K562 (cell line): ENCODE data around the gene RNU6-1. TPM values are rescaled to one million over a fixed set of nuclear protein-coding genes. Genes with fewer than 3 reads are reported as not detected.

Experiments
- ATAC-seq: fragments of 200-7000 bp; cut with Tn5 transposase; 3 replicates; pipeline ENCODE4 v1.9.1; 2020; ENCODE audit warnings: moderate library complexity
- BruUV-seq: library from RNA; stranded (reverse); fragments of 400-500 nt; replicated peaks from 2 replicates; lab custom pipeline; 2021; lab: Mats Ljungman, UMichigan
- CTCF ChIA-PET: fragments of 300-600 bp; formaldehyde crosslinking; extraction: SDS; loops from one replicate; lab custom pipeline; 2021; ENCODE audit warnings: low intra/inter-chr PET ratio; lab: Yijun Ruan, JAX
- POLR2A ChIA-PET: fragments of 300-600, 350-650 bp; sonication (Branson Sonifier 250); formaldehyde crosslinking; extraction: SDS; loops from one replicate; lab custom pipeline; 2021; ENCODE audit warnings: antibody characterized with exemption, inconsistent platforms; lab: Yijun Ruan, JAX
- DNase-seq, 4 experiments: peaks; one replicate each; pipeline versions ENCODE4 v3.0.0 to v3.0.0-alpha.2; 2011 to 2018; ENCODE audit warnings: low spot score in 3 of 4, mixed read lengths in 3 of 4; ENCODE audit errors: extremely low read depth in 1 of 4
- FAIRE-seq: peaks from 2 replicates; lab custom pipeline; 2011; peaks lifted over from hg19 to GRCh38; lab: Jason Lieb, UNC
- H2AFZ ChIP-seq: 2 replicates; pipeline ENCODE4 v1.6.0; 2011; ENCODE audit warnings: low read depth, low read length, control low read depth, inconsistent platforms
- H3K27ac ChIP-seq: fragments of 200-600 bp; 3 replicates; pipeline ENCODE4 v1.8.0; 2011; ENCODE audit warnings: low read depth, mild to moderate bottlenecking, control low read depth, inconsistent platforms, low read length, moderate library complexity, mixed read lengths; ENCODE audit errors: extremely low read depth
- H3K27me3 ChIP-seq, 2 experiments: fragments of 300-600 bp in 1 of 2; 2 replicates in 1 of 2; 3 replicates in 1 of 2; pipeline versions ENCODE4 v1.6.0 to v1.8.0; 2011; ENCODE audit warnings: inconsistent platforms in 2 of 2, low read length in 2 of 2, mild to moderate bottlenecking in 1 of 2, mixed read lengths in 1 of 2, moderate library complexity in 1 of 2; ENCODE audit not compliant: control insufficient read depth in 2 of 2, insufficient read depth in 2 of 2
- H3K36me3 ChIP-seq: fragments of 300-600 bp; 3 replicates; pipeline ENCODE4 v1.8.0; 2011; ENCODE audit warnings: mild to moderate bottlenecking, low read length, inconsistent platforms; ENCODE audit not compliant: control insufficient read depth, insufficient read depth
- H3K4me1 ChIP-seq, 2 experiments: fragments of 200-600 bp in 1 of 2; replicated peaks in 1 of 2; 2 replicates in 1 of 2; 3 replicates in 1 of 2; pipeline versions ENCODE4 v1.5.1 to v1.8.0; 2011; ENCODE audit warnings: inconsistent platforms in 2 of 2, low read length in 2 of 2, mild to moderate bottlenecking in 1 of 2, mixed read lengths in 1 of 2, moderate library complexity in 1 of 2; ENCODE audit not compliant: control insufficient read depth in 2 of 2, insufficient read depth in 2 of 2
- H3K4me2 ChIP-seq: 2 replicates; pipeline ENCODE4 v1.6.1; 2011; ENCODE audit warnings: low read length, control low read depth, inconsistent platforms, mixed read lengths; ENCODE audit not compliant: insufficient read depth
- H3K4me3 ChIP-seq: fragments of 200-600 bp; sonication (generic), shearing (Covaris generic); 2 replicates; pipeline ENCODE4 v1.5.1; 2016; ENCODE audit warnings: control low read depth, inconsistent platforms
- H3K79me2 ChIP-seq: fragments of 200-600 bp; 3 replicates; pipeline ENCODE4 v1.8.0; 2011; ENCODE audit warnings: low read length, inconsistent platforms; ENCODE audit not compliant: control insufficient read depth, insufficient read depth
- H3K9ac ChIP-seq, 2 experiments: 2 replicates each; pipeline versions ENCODE4 v1.6.0 to v1.6.1; 2011; ENCODE audit warnings: low read depth in 2 of 2, low read length in 2 of 2, control low read depth in 1 of 2, inconsistent platforms in 1 of 2, mild to moderate bottlenecking in 1 of 2, mixed read lengths in 1 of 2; ENCODE audit not compliant: insufficient read depth in 1 of 2
- H3K9me1 ChIP-seq: one replicate; pipeline ENCODE4 v1.6.0; 2011; ENCODE audit warnings: inconsistent platforms, mild to moderate bottlenecking, low read length, moderate library complexity; ENCODE audit not compliant: control insufficient read depth, insufficient read depth
- H3K9me3 ChIP-seq: replicated peaks from 2 replicates; pipeline ENCODE4 v1.5.1; 2011; ENCODE audit warnings: low read depth, low read length, inconsistent platforms; ENCODE audit not compliant: control insufficient read depth, insufficient read depth
- H4K20me1 ChIP-seq: replicated peaks from 2 replicates; pipeline ENCODE4 v1.6.1; 2011; ENCODE audit warnings: low read length, inconsistent platforms, mixed read lengths; ENCODE audit not compliant: control insufficient read depth, insufficient read depth
- ARHGAP35 ChIP-seq: fragments of 450-650 bp; IDR thresholded peaks from 2 replicates; pipeline ENCODE4 v1.6.1; 2018; ENCODE audit not compliant: partially characterized antibody
- RAD21 ChIP-seq, 2 experiments: fragments of 250-450 bp in 1 of 2; fragments of 450-650 bp in 1 of 2; sonication (Bioruptor Pico) in 1 of 2; formaldehyde crosslinking in 1 of 2; IDR thresholded peaks in 1 of 2; conservative IDR thresholded peaks in 1 of 2; 2 replicates each; pipeline versions ENCODE4 v1.4.0 to v1.8.0; 2020 to 2022; ENCODE audit warnings: mild to moderate bottlenecking in 2 of 2, moderate library complexity in 1 of 2
- REST ChIP-seq, 2 experiments: fragments of 450-650 bp; formaldehyde crosslinking in 1 of 2; IDR thresholded peaks; 2 replicates each; pipeline versions ENCODE4 v1.4.0 to v1.6.1; 2014 to 2020; ENCODE audit warnings: mild to moderate bottlenecking in 2 of 2, borderline replicate concordance in 1 of 2, low read depth in 1 of 2
- WGBS: fragments of 100-300 bp; shearing (Covaris generic); methylation state at CpG from one replicate; pipeline ENCODE4 v1.1.6; 2016; ENCODE audit warnings: low coverage, mixed read lengths; ENCODE audit not compliant: insufficient coverage; ENCODE audit errors: missing lambda C conversion rate; 5-methylcytosine and 5-hydroxymethylcytosine counted together
- in situ Hi-C: fragments of 300-500 bp; cut with MboI; formaldehyde crosslinking; loops from 4 replicates; pipeline ENCODE4 v1.15.0; 2018; ENCODE audit warnings: inconsistent platforms, mixed read lengths
- intact Hi-C: fragments of 100-400 bp; cut with micrococcal nuclease; formaldehyde crosslinking; loops from 2 replicates; pipeline ENCODE4 v1.14.2; 2022
- polyA plus RNA-seq, 8 experiments: library from polyadenylated mRNA; depleted of rRNA in 4 of 8; stranded (reverse) in 5 of 8; unstranded in 3 of 8; fragments of >200 nt; fragmentation: Nextera tagmentation in 2 of 8; fragmentation: Illumina TruSeq in 1 of 8; extraction: Ambion mirVana in 2 of 8; extraction: Trizol in 1 of 8; gene quantifications; 2 replicates each; pipeline versions ENCODE4 v1.2.1 to v1.2.3, GENCODE V29; 2011 to 2014; ENCODE audit warnings: inconsistent platforms in 1 of 8, missing spikeins in 1 of 8
- total RNA-seq, 7 experiments: library from RNA; depleted of rRNA in 6 of 7; stranded (reverse); fragments of >200 nt in 6 of 7; fragmentation: Illumina TruSeq in 2 of 7; extraction: Trizol in 2 of 7; gene quantifications; 2 replicates each; pipeline versions ENCODE4 v1.2.1 to v1.2.3, GENCODE V29; 2011 to 2021; ENCODE audit warnings: low replicate concordance in 1 of 7
- TF ChIP-seq, protein P1 (sequence below), 3 experiments: IDR thresholded peaks in 2 of 3; conservative IDR thresholded peaks in 1 of 3; 2 replicates each; pipeline ENCODE4 v1.5.1; 2011 to 2012; ENCODE audit warnings: low read length in 3 of 3, mild to moderate bottlenecking in 3 of 3, control low read depth in 2 of 3, improper control_type of control experiment in 1 of 3, inconsistent platforms in 1 of 3, low read depth in 1 of 3, mixed read lengths in 1 of 3, moderate library complexity in 1 of 3; ENCODE audit not compliant: insufficient read depth in 2 of 3

Gene RNU6-1
- total and polyA plus RNA-seq, 9 of the 15 experiments (the other 6 are each of a cell fraction or from before 2014, with no cell fraction given) = not detected

GRCh38 chr15:67832031-67832551 is 7.8 kb downstream of the RNU6-1 start:
- Histone ChIP-seq H3K27ac (no peak overlapping the region), H3K9ac (no peak overlapping the region; a peak in 1 of 4 replicates), H3K4me1 (peaks cover 0 to 31% of the 10 kb centered on the region in 2 experiments; a peak in 3 of 5 replicates), H3K27me3 (peaks cover 2 to 29% of the 10 kb centered on the region in 2 experiments; a peak in 4 of 5 replicates), H3K9me3 (no peaks in the 10 kb centered on the region), H3K9me1 (no peaks in the 10 kb centered on the region), H3K4me3 (no peak overlapping the region), H4K20me1 (no peaks in the 10 kb centered on the region; the same call in 1 of the 2 replicates), H3K79me2 (no peaks in the 10 kb centered on the region), H3K36me3 (no peaks in the 10 kb centered on the region), H3K4me2 (no peak overlapping the region), H2AFZ (no peak overlapping the region)
- CTCF ChIA-PET = interaction anchor here (0.6 to 5.5 kb wide), 3 partner anchors 330 to 885 kb away, joined by 4 to 39 read pairs (median 13); no protein-coding TSS in a partner anchor
- 22% methylated on average over 8 of the region's 9 CpGs for WGBS
- intact Hi-C loops = loop anchor here (5.0 to 10.0 kb wide), 2 partner anchors 527 to 885 kb away; no protein-coding TSS in a partner anchor
- BruUV-seq = no TSS peak
- POLR2A ChIA-PET = interaction anchor here (0.7 to 2.3 kb wide), 5 partner anchors 9 to 418 kb away, joined by 3 to 7 read pairs (median 3); no protein-coding TSS in a partner anchor
- peak in 1 of 4 experiments; percentile 35 for DNase-seq
- FAIRE-seq = peak; percentile 32
- in situ Hi-C loops = loop anchor here (10.0 kb wide), 1 partner anchor 897 kb away; no protein-coding TSS in a partner anchor
- 0 out of 3 replicates have a peak, but pooled peaks have one; percentile 13 for ATAC-seq
- TF ChIP-seq, protein P1, sequence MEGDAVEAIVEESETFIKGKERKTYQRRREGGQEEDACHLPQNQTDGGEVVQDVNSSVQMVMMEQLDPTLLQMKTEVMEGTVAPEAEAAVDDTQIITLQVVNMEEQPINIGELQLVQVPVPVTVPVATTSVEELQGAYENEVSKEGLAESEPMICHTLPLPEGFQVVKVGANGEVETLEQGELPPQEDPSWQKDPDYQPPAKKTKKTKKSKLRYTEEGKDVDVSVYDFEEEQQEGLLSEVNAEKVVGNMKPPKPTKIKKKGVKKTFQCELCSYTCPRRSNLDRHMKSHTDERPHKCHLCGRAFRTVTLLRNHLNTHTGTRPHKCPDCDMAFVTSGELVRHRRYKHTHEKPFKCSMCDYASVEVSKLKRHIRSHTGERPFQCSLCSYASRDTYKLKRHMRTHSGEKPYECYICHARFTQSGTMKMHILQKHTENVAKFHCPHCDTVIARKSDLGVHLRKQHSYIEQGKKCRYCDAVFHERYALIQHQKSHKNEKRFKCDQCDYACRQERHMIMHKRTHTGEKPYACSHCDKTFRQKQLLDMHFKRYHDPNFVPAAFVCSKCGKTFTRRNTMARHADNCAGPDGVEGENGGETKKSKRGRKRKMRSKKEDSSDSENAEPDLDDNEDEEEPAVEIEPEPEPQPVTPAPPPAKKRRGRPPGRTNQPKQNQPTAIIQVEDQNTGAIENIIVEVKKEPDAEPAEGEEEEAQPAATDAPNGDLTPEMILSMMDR (IDR thresholded peaks at IDR 0.05 in 2 of 3, conservative IDR thresholded peaks at IDR 0.05 in 1 of 3; ENCODE audit: insufficient read depth in 2 of 3, low read depth in 1 of 3, low read length in 3 of 3) = peak; percentile 31 to 54 (median 52); a peak in 4 of 6 replicates
- TF ChIP-seq REST (IDR thresholded peaks at IDR 0.05; ENCODE audit: borderline replicate concordance) (peak; percentile 51; the same call in 1 of the 2 replicates), REST (CRISPR knock-in tag; IDR thresholded peaks at IDR 0.05; ENCODE audit: low read depth) (no peak), RAD21 (CRISPR knock-in tag; conservative IDR thresholded peaks at IDR 0.05 in 1 of 2, IDR thresholded peaks at IDR 0.05 in 1 of 2) (peak; percentile 19 to 57; a peak in 2 of 4 replicates), ARHGAP35 (no peak)
